Endothelial cell of umbilical vein (primary cell): ENCODE results near the gene PPP1R26. TPM values are rescaled to one million over a fixed set of nuclear protein-coding genes. Genes with fewer than 3 reads are reported as not detected.

Experiments used
- BruUV-seq: library from RNA; stranded (reverse); fragments of 400-500 nt; replicated peaks from 2 replicates; lab custom pipeline; 2021; lab: Mats Ljungman, UMichigan
- CTCF ChIA-PET: fragments of 300-600, 350-600 bp; sonication (Branson Sonifier 250); formaldehyde crosslinking; loops from one replicate; lab custom pipeline; 2021; ENCODE audit warnings: antibody characterized with exemption, inconsistent platforms; lab: Charles Lee
- POLR2A ChIA-PET: fragments of 300-600, 350-600 bp; sonication (Branson Sonifier 250); formaldehyde crosslinking; loops from one replicate; lab custom pipeline; 2021; ENCODE audit warnings: antibody characterized with exemption, inconsistent platforms; lab: Charles Lee
- DNase-seq: peaks from one replicate; pipeline ENCODE4 v3.0.0-alpha.2; 2011; ENCODE audit warnings: low read depth, low spot score
- FAIRE-seq: peaks from 2 replicates; lab custom pipeline; 2011; peaks lifted over from hg19 to GRCh38; lab: Jason Lieb, UNC
- H2AFZ ChIP-seq: 2 replicates; pipeline ENCODE4 v1.6.0; 2012; ENCODE audit warnings: low read depth, low read length, control low read depth, inconsistent platforms
- H3K27ac ChIP-seq: 2 replicates; pipeline ENCODE4 v1.5.1; 2011; ENCODE audit warnings: low read depth, mild to moderate bottlenecking, control low read depth, low read length, moderate library complexity; ENCODE audit not compliant: insufficient read depth
- H3K27me3 ChIP-seq, 2 experiments: 2 replicates each; pipeline versions ENCODE4 v1.6.0 to v1.6.1; 2011; ENCODE audit warnings: low read length in 2 of 2, mixed read lengths in 1 of 2; ENCODE audit not compliant: control insufficient read depth in 2 of 2, insufficient read depth in 2 of 2
- H3K36me3 ChIP-seq, 2 experiments: 2 replicates in 1 of 2; 3 replicates in 1 of 2; pipeline ENCODE4 v1.5.1; 2011; ENCODE audit warnings: low read length in 2 of 2, mild to moderate bottlenecking in 1 of 2, moderate library complexity in 1 of 2; ENCODE audit not compliant: control insufficient read depth in 2 of 2, insufficient read depth in 2 of 2; ENCODE audit errors: extremely low read depth in 1 of 2
- H3K4me1 ChIP-seq: 3 replicates; pipeline ENCODE4 v1.5.1; 2011; ENCODE audit warnings: mild to moderate bottlenecking, low read length; ENCODE audit not compliant: control insufficient read depth, insufficient read depth; ENCODE audit errors: extremely low read depth
- H3K4me2 ChIP-seq: 2 replicates; pipeline ENCODE4 v1.6.1; 2011; ENCODE audit warnings: low read length, control low read depth, mixed read lengths; ENCODE audit not compliant: insufficient read depth
- H3K4me3 ChIP-seq, 3 experiments: fragments of 200-600 bp in 1 of 3; sonication (generic), shearing (Covaris generic) in 1 of 3; replicated peaks in 1 of 3; 2 replicates each; pipeline ENCODE4 v1.5.1; 2011 to 2016; ENCODE audit warnings: control low read depth in 3 of 3, low read length in 3 of 3, mild to moderate bottlenecking in 2 of 3, inconsistent platforms in 1 of 3, low read depth in 1 of 3, moderate library complexity in 1 of 3; ENCODE audit not compliant: insufficient read depth in 1 of 3
- H3K79me2 ChIP-seq: 2 replicates; pipeline ENCODE4 v1.6.0; 2012; ENCODE audit warnings: low read length, inconsistent platforms; ENCODE audit not compliant: control insufficient read depth, insufficient read depth
- H3K9ac ChIP-seq: replicated peaks from 2 replicates; pipeline ENCODE3; 2011; ENCODE audit warnings: low read length, control low read depth; ENCODE audit not compliant: insufficient read depth; ENCODE audit errors: extremely low read depth
- H3K9me1 ChIP-seq: replicated peaks from 3 replicates; pipeline ENCODE4 v1.6.0; 2011; ENCODE audit warnings: mild to moderate bottlenecking, low read length; ENCODE audit not compliant: control insufficient read depth, insufficient read depth; ENCODE audit errors: extremely low read depth
- H3K9me3 ChIP-seq: replicated peaks from 2 replicates; pipeline ENCODE4 v1.5.1; 2012; ENCODE audit warnings: low read length, inconsistent platforms; ENCODE audit not compliant: control insufficient read depth, insufficient read depth
- H4K20me1 ChIP-seq: replicated peaks from 2 replicates; pipeline ENCODE3; 2011; ENCODE audit warnings: mild to moderate bottlenecking, low read length; ENCODE audit not compliant: control insufficient read depth, insufficient read depth; ENCODE audit errors: extremely low read depth
- CTCF ChIP-seq, 2 donors: IDR thresholded peaks; 1 replicate in 1 of 2; 2 replicates in 1 of 2; pipeline ENCODE4 v1.5.1; 2011; ENCODE audit warnings: low read length in 2 of 2, mild to moderate bottlenecking in 2 of 2, moderate library complexity in 2 of 2, control low read depth in 1 of 2, inconsistent platforms in 1 of 2, low read depth in 1 of 2; ENCODE audit not compliant: insufficient read depth in 1 of 2; ENCODE audit errors: extremely low read depth in 1 of 2
- EZH2 ChIP-seq: IDR thresholded peaks from 2 replicates; pipeline ENCODE4 v1.6.1; 2012; ENCODE audit warnings: borderline replicate concordance, low read depth, mild to moderate bottlenecking, moderate library complexity, low read length, inconsistent platforms; ENCODE audit not compliant: severe bottlenecking
- FOS ChIP-seq: IDR thresholded peaks from 2 replicates; pipeline ENCODE4 v1.6.1; 2011; ENCODE audit warnings: mild to moderate bottlenecking, low read length, moderate library complexity, borderline replicate concordance; ENCODE audit not compliant: insufficient read depth
- GATA2 ChIP-seq: IDR thresholded peaks from 2 replicates; pipeline ENCODE4 v1.7.0; 2011; ENCODE audit warnings: low read depth, mild to moderate bottlenecking, moderate library complexity, mixed read lengths, low read length; ENCODE audit not compliant: insufficient read length, insufficient read depth
- POLR2A ChIP-seq: IDR thresholded peaks from 2 replicates; pipeline ENCODE4 v1.6.1; 2012; ENCODE audit warnings: low read depth, mild to moderate bottlenecking, control low read depth, low read length
- POLR2AphosphoS5 ChIP-seq: IDR thresholded peaks from 2 replicates; pipeline ENCODE4 v1.6.1; 2012; ENCODE audit warnings: low read depth, mild to moderate bottlenecking, control low read depth, low read length, moderate library complexity; ENCODE audit not compliant: insufficient read depth
- dilution Hi-C: fragments of 300-500 bp; cut with MboI; formaldehyde crosslinking; loops from one replicate; pipeline ENCODE4 v1.15.0; 2019; ENCODE audit warnings: low sequenced_read_pairs; ENCODE audit not compliant: extremely low pct_ligation_motif_present
- intact Hi-C: fragments of 100-400 bp; cut with micrococcal nuclease; formaldehyde crosslinking; loops from one replicate; pipeline ENCODE4 v1.10.0; 2022
- polyA plus RNA-seq, 4 experiments: library from polyadenylated mRNA; depleted of rRNA in 3 of 4; stranded (reverse) in 3 of 4; unstranded in 1 of 4; fragments of >200 nt; gene quantifications; 2 replicates each; pipeline versions ENCODE4 v1.2.1 to v1.2.3, GENCODE V29; 2011 to 2012; ENCODE audit warnings: missing spikeins in 1 of 4
- total RNA-seq: library from RNA; stranded (reverse); gene quantifications from 2 replicates; pipeline ENCODE4 v1.2.3, GENCODE V29; 2021

Gene PPP1R26
- total and polyA plus RNA-seq, 2 donors (not counting 3 experiments of a cell fraction or from before 2014, with no cell fraction given), result 5.9 to 16.9 TPM

GRCh38 chr9:135478829-135479468 lies 633 bp upstream of the PPP1R26 start:
- Histone ChIP-seq H3K27me3 (no peaks in the 10 kb centered on the region), H3K4me3 (peak overlapping the region in 2 of 3 experiments; percentile 16 to 78), H3K9me3 (no peaks in the 10 kb centered on the region), H3K4me1 (peaks cover 7% of the 10 kb centered on the region), H3K36me3 (peaks cover 0 to 2% of the 10 kb centered on the region in 2 experiments), H3K9me1 (no peaks in the 10 kb centered on the region), H3K4me2 (no peak overlapping the region), H3K9ac (no peak overlapping the region), H3K27ac (no peak overlapping the region), H3K79me2 (no peaks in the 10 kb centered on the region), H4K20me1 (no peaks in the 10 kb centered on the region), H2AFZ (peak overlapping the region; percentile 40)
- TF ChIP-seq EZH2, result no peak
- TF ChIP-seq POLR2A, result no peak
- no peak for TF ChIP-seq GATA2
- peak; percentile 15 to 40 for TF ChIP-seq CTCF (IDR thresholded peaks at IDR 0.05; ENCODE audit: extremely low read depth in 1 of 2, insufficient read depth in 1 of 2, low read depth in 1 of 2, low read length in 2 of 2)
- TF ChIP-seq POLR2AphosphoS5, result no peak
- no peak for TF ChIP-seq FOS
- DNase-seq (peak; percentile 32), FAIRE-seq (peak; percentile 4)
- no TSS peak for BruUV-seq
- CTCF ChIA-PET, result no interaction called here
- dilution Hi-C loops, result no loop called here
- intact Hi-C loops, result no loop called here
- POLR2A ChIA-PET, result no interaction called here
